ENCODE measurements around the gene SULT1A2.

The SULT1A2 gene

DNA sequence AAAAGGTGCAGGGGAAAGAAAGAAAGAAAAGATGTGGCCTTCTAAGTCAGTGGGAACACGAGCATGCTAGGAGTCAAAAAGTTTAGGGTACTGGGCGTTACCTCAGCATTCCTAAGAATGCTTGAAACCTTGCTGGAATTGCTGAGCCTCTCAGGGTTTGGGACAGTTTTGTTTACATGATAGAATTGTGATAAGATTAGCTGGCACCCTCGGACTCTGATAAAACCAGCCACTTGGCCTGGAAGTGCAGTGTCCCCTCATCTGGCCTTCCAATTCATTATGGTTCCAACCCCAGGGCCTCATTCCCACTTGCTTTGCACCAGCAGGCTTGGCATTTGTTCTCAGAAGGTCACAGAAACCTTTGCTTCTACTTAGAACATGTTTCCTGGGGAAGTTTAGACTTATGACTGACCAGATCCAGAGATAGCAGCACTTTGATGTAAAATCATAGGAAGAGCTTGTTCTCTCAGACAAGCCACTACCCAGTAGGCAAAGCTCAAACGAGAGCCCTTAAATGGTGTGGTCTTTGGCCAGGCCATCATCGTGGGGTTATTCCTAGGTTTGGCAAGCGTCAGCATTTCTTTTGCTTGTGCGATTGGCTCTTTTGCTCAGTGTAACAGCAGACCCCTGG lies 35.2 kb downstream of the SULT1A2 start:
- Histone ChIP-seq H3K36me3 (replicated peaks; ENCODE audit: insufficient read depth, low read length) (no peaks in the 10 kb centered on the region), H3K9me3 (replicated peaks; ENCODE audit: insufficient read depth, low read length) (no peaks in the 10 kb centered on the region)

DNA sequence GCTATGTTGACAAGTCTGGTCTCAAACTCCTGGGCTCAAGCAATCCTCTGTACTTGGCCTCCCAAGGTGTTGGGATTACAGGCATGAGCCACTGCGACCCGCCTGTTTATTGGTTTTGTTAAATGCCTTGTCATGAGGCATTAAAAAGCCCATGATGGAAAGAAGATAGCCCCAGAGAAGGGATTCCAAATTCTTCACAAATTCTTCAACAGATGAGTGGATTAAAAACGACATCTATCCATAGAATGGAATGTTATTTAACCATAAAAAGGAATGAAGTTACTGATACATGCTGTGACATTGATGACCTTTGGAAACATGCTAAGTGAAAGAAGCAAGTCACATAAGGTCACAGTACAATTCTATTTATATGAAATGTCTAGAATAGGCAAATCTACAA lies 38.4 kb downstream of the SULT1A2 start:
- Histone ChIP-seq H3K27ac (ENCODE audit: low read length) (no peak overlapping the region), H3K36me3 (replicated peaks; ENCODE audit: insufficient read depth, low read length) (no peaks in the 10 kb centered on the region), H4K20me1 (ENCODE audit: insufficient read depth, low read length) (no peaks in the 10 kb centered on the region), H3K27me3 (replicated peaks; ENCODE audit: insufficient read depth, low read length) (no peaks in the 10 kb centered on the region), H3K79me2 (ENCODE audit: low read length) (peaks cover 15% of the 10 kb centered on the region), H3K4me2 (ENCODE audit: low read depth, low read length) (no peak overlapping the region), H2AFZ (ENCODE audit: low read length) (no peak overlapping the region), H3K9me3 (replicated peaks; ENCODE audit: insufficient read depth, low read length) (no peaks in the 10 kb centered on the region), H3K4me3 (ENCODE audit: low read length) (no peak overlapping the region), H3K9ac (ENCODE audit: low read length) (no peak overlapping the region), H3K4me1 (ENCODE audit: low read length) (no peaks in the 10 kb centered on the region), H3F3A (ENCODE audit: insufficient read depth, low read length) (no peaks in the 10 kb centered on the region), H3K9me2 (replicated peaks; ENCODE audit: insufficient read depth, low read length) (no peaks in the 10 kb centered on the region)
- DNase-seq, result no peak
- TF ChIP-seq EZH2phosphoT487 (IDR thresholded peaks at IDR 0.05; ENCODE audit: low read length), result no peak
- no peak for TF ChIP-seq CTCF (IDR thresholded peaks at IDR 0.05; ENCODE audit: low read length)
- TF ChIP-seq EZH2 (optimal IDR thresholded peaks at IDR 0.05; ENCODE audit: low read depth, low read length), result no peak

More for the DNA sequence above, 35.2 kb downstream of the SULT1A2 start:
- Histone ChIP-seq H3F3A (ENCODE audit: insufficient read depth, low read length) (no peaks in the 10 kb centered on the region), H3K9me2 (replicated peaks; ENCODE audit: insufficient read depth, low read length) (no peaks in the 10 kb centered on the region), H2AFZ (ENCODE audit: low read length) (no peak overlapping the region), H3K4me1 (ENCODE audit: low read length) (no peaks in the 10 kb centered on the region), H3K4me3 (ENCODE audit: low read length) (no peak overlapping the region), H3K79me2 (ENCODE audit: low read length) (peaks cover 12% of the 10 kb centered on the region), H3K27me3 (replicated peaks; ENCODE audit: insufficient read depth, low read length) (no peaks in the 10 kb centered on the region), H3K9ac (ENCODE audit: low read length) (no peak overlapping the region), H3K4me2 (ENCODE audit: low read depth, low read length) (no peak overlapping the region), H4K20me1 (ENCODE audit: insufficient read depth, low read length) (no peaks in the 10 kb centered on the region), H3K27ac (ENCODE audit: low read length) (no peak overlapping the region)
- DNase-seq, result no peak
- TF ChIP-seq CTCF (IDR thresholded peaks at IDR 0.05; ENCODE audit: low read length) (no peak), EZH2 (optimal IDR thresholded peaks at IDR 0.05; ENCODE audit: low read depth, low read length) (no peak), EZH2phosphoT487 (IDR thresholded peaks at IDR 0.05; ENCODE audit: low read length) (no peak)

DNA sequence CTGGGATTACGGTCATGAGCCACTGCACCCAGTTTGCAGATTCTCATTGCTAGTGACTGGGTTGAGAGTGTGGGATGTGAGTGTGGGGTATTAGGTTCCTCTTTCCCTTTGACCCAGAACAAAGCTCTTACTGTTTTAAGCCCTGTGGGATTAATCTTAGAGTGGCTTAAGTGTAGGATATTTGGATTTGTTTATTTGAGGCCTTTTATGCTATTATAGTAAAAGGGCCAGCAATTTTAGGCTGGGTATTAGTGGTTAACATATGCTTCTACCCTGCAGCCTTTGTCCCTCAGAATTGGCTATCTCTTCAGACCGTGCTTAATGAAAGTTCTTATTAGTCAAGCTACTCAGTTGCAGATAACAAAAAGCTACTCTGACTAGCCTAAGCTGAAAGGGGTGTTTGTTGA lies 39.9 kb downstream of the SULT1A2 start:
- TF ChIP-seq EZH2 (optimal IDR thresholded peaks at IDR 0.05; ENCODE audit: low read depth, low read length) (no peak), CTCF (IDR thresholded peaks at IDR 0.05; ENCODE audit: low read length) (no peak), EZH2phosphoT487 (IDR thresholded peaks at IDR 0.05; ENCODE audit: low read length) (no peak)
- Histone ChIP-seq H2AFZ (ENCODE audit: low read length) (no peak overlapping the region), H3K4me2 (ENCODE audit: low read depth, low read length) (no peak overlapping the region), H3F3A (ENCODE audit: insufficient read depth, low read length) (no peaks in the 10 kb centered on the region), H3K79me2 (ENCODE audit: low read length) (peaks cover 15% of the 10 kb centered on the region), H3K36me3 (replicated peaks; ENCODE audit: insufficient read depth, low read length) (no peaks in the 10 kb centered on the region), H3K9me2 (replicated peaks; ENCODE audit: insufficient read depth, low read length) (no peaks in the 10 kb centered on the region), H3K27ac (ENCODE audit: low read length) (no peak overlapping the region), H4K20me1 (ENCODE audit: insufficient read depth, low read length) (no peaks in the 10 kb centered on the region), H3K4me1 (ENCODE audit: low read length) (no peaks in the 10 kb centered on the region), H3K4me3 (ENCODE audit: low read length) (no peak overlapping the region), H3K9me3 (replicated peaks; ENCODE audit: insufficient read depth, low read length) (no peaks in the 10 kb centered on the region), H3K9ac (ENCODE audit: low read length) (no peak overlapping the region), H3K27me3 (replicated peaks; ENCODE audit: insufficient read depth, low read length) (no peaks in the 10 kb centered on the region)
- no peak for DNase-seq
